ENCODE data around the gene COBLL1.

DNA sequence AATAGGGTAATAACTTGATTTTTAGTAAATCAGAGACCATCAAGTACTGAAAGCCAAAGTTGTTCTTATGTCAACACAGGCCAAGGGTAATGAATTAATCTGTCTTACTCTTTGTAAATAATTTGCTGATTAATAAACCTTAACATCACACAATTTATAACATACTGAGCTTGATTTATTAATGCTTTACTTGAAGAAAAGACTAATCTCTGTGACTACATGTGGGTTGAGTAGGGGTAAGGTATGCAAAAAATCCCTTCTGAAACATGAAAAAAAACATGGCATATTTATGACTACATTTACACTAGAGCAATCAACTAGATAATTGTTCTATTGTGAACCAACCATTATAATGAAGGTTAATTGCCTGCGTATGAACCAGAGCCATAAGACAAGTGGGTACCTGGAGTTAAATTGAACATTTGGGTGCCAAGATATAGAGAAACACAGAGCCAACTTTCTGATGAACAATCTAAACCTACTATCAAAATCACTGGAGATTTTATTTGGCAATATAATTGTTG lies 152.7 kb downstream of the COBLL1 start:
- TF ChIP-seq, protein P1, sequence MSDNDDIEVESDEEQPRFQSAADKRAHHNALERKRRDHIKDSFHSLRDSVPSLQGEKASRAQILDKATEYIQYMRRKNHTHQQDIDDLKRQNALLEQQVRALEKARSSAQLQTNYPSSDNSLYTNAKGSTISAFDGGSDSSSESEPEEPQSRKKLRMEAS (IDR thresholded peaks at IDR 0.05): no peak
- TF ChIP-seq, protein P2, sequence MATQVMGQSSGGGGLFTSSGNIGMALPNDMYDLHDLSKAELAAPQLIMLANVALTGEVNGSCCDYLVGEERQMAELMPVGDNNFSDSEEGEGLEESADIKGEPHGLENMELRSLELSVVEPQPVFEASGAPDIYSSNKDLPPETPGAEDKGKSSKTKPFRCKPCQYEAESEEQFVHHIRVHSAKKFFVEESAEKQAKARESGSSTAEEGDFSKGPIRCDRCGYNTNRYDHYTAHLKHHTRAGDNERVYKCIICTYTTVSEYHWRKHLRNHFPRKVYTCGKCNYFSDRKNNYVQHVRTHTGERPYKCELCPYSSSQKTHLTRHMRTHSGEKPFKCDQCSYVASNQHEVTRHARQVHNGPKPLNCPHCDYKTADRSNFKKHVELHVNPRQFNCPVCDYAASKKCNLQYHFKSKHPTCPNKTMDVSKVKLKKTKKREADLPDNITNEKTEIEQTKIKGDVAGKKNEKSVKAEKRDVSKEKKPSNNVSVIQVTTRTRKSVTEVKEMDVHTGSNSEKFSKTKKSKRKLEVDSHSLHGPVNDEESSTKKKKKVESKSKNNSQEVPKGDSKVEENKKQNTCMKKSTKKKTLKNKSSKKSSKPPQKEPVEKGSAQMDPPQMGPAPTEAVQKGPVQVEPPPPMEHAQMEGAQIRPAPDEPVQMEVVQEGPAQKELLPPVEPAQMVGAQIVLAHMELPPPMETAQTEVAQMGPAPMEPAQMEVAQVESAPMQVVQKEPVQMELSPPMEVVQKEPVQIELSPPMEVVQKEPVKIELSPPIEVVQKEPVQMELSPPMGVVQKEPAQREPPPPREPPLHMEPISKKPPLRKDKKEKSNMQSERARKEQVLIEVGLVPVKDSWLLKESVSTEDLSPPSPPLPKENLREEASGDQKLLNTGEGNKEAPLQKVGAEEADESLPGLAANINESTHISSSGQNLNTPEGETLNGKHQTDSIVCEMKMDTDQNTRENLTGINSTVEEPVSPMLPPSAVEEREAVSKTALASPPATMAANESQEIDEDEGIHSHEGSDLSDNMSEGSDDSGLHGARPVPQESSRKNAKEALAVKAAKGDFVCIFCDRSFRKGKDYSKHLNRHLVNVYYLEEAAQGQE (IDR thresholded peaks at IDR 0.05; ENCODE audit: low read depth): no peak
- no peak for TF ChIP-seq YY1 (IDR thresholded peaks at IDR 0.05; ENCODE audit: low read depth)
- TF ChIP-seq EGR1 (IDR thresholded peaks at IDR 0.05): no peak
- TF ChIP-seq RAD21 (IDR thresholded peaks at IDR 0.05; ENCODE audit: low read depth): no peak

Data from Ishikawa (cell line).